Effector CD8-positive, alpha-beta T cell (primary cell): ENCODE results near the gene IRGC.
"Not testable (repeated sequence)": the region's sequence is repeated elsewhere in the genome, so short reads cannot be mapped to it uniquely, and the experiment has no call there.

Experiments used
- DNase-seq: peaks from one replicate; lab custom pipeline; 2025; lab: John Stamatoyannopoulos, UW

Gene IRGC

GRCh38 chr19:43754503-43755255 lies 38.8 kb downstream of the IRGC start, which contains the start of gene SMG9:
TSS of gene SMG9 (minus strand) at chr19:43754962. CDS start at chr19:43750741, 4,221 bp downstream.
- DNase-seq, result peak; percentile 99

- peak; percentile 68 for DNase-seq
Observed at GRCh38 chr19:43755256-43755801, 39.5 kb downstream of the IRGC start.

DNA sequence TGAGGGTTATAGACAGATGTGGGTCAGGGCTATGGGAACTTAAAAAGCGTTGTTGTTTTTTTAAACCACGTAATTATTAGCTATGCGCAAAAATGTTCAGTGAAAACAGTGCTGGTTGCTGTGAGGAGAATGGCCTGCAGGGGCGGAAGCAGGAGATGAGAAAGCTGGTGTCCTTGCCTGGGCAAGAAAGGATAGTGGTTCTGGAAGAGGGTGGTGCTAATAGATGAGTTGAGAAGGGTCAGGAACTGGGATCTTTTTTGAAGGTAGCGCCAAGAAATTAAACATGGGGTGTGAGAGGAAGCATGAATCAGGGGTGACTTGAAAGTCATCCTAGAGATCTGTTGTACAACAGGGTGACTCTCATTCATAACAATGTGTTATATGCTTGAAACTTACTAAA lies 43.6 kb downstream of the IRGC start:
- no peak for DNase-seq

DNA sequence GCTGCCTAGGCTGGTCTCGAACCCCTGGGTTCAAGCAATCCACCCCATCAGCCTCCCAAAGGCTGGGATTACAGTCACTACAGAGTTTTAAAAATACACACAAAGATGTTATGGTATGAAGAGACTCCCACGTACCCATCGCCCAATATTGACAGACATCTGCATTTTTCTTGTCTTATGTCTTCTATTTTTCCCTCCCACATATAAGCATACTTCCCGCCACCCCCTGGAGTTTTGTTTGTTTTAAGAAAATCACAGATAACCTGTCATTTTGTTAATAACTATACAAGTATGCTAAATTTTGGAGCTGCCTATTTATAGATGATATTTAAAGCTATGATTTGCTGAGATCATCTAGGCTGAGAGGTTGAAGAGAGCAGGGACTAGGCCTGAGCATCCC lies 45.1 kb downstream of the IRGC start:
- no peak for DNase-seq

DNA sequence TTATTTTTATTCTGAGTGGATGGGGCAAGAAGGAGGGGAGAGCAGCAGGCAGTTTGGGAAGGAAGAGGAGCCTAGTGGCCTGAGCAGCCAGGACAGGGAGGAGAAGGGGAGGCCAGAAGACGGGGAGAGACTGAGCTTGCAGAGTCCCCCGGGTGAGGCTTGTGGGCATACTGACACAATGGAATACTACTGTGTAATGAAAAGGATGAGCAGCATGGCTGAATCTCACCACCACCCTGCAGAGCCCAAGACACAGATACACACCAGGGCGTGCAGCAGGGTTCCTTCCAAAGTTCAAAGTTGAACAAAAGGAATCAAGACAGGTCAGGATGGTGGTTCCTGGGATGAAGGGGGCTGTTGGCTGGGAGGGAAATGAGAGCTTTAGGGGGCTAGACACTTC lies 46.9 kb downstream of the IRGC start:
- no peak for DNase-seq

DNA sequence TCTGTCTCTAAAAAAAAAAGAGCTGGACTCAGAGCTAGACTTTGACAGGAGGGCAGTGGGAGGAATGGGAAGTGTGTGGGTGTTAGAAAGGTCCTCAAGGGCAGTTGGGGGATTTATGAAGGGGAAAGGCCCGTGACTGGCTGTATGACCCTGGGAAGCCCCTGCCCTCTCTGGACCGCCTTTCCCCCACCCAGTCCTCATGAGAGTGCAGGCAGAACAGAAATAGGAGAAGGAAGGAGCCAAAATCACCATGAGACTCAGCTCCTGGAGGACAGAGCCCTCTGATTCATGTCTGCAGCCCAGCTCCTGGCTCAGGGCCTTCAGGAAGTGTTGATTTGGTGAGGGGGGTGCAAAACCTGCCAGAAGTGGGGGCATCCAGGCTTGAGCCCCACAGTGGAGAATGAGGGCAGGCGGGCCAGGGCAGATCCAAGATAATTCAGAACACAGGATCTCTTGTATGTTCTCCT lies 47.6 kb downstream of the IRGC start:
- DNase-seq, result no peak

- DNase-seq, result not testable (repeated sequence)
Observed at GRCh38 chr19:43764684-43765083, 48.8 kb downstream of the IRGC start.

DNA sequence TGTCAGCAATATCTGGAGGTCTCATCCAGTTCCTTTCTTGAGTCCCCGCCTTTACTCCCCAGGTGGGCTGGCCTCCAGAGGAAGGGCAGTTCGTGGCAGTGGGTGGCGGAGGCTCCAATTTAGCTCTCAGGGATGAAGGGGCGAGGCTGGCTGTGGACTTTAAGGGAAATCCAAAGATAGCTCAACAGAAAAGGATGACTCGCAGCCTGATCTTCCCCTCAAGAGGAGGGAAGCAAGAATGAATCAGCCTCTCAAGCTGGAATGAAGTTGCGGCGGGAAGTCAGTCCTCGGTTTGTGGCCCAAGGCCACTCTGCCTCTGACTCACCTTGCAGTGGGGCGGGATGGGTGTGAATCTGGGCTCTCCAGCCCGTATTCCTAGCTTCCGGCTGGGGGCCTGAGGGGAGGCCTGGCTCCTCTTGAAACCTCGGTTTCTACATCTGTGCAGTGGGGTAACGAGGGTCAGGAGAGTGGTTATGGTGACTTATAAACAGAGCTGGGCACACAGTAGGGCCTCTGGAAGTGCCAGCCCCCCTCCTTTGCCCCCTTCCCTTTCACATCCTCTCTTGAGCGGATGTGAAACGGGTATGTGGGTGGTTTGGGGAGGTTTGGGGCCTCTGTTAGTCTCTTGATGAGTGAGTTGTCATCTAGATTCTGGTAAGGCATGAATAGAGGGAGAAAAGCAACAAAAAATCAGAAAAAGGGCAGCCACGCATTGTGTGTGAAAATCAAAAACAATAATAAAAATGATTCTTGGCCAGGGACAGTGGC lies 49.4 kb downstream of the IRGC start:
- DNase-seq, result no peak

GRCh38 chr19:43766755-43767043 lies 50.8 kb downstream of the IRGC start:
- DNase-seq, result no peak

DNA sequence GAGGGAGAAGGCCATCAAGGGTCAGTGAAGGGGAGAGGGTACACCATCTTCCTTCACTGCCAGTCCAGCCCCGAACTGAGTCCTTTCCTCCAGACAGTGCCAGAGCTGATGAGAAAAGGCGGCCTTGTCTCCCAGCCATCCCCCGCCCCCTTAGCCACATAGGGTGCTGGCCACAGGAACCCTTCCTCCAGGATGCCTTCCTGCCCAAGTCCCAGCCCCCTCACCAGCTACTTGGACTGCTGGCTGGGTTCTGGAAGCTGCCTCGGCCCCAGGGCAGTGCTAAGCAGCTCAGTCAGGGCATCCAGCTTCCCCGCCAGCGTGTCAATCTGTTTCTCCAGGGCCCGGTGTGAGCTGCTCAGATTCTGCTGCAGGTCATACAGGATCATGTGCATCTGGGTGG lies 51.4 kb downstream of the IRGC start:
- no peak for DNase-seq

DNA sequence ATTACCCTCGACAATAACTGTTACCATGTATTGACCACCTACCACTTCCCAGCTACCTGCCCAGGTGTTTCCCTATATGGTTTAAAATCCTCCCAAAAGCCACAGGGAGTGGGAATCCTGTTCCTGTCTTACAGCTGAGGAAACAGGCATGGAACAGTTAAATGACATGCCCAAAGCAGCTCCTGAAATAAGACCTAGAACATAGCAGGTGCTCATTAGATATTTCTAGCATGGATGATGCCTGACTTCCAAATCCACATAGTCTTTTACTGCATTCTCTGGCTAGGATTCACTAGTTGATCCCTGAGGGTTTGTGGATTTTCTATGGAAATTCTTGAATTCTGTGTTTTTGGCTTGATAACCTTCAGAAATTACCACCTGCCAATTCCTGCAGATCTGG lies 51.9 kb downstream of the IRGC start:
- DNase-seq, result no peak

GRCh38 chr19:43768273-43769050 lies 52.6 kb downstream of the IRGC start:
- DNase-seq, result no peak

- DNase-seq, result no peak
Observed at GRCh38 chr19:43769256-43769655, 53.4 kb downstream of the IRGC start.
